Measurements from ENCODE around the gene PCBD2.
"Not testable (repeated sequence)": the region's sequence is repeated elsewhere in the genome, so short reads cannot be mapped to it uniquely, and the experiment has no call there.

Gene PCBD2

GRCh38 chr5:134904610-134905245, at the start of gene PCBD2:
Gene PCBD2 (plus strand): TSS chr5:134905131. CDS start chr5:134905140, 9 bp downstream.
- peak; percentile 78 for DNase-seq (ENCODE audit: low read depth)

- not testable (repeated sequence) for DNase-seq (ENCODE audit: low read depth)
Measured at GRCh38 chr5:134856465-134856864, 48.5 kb upstream of the PCBD2 start.

GRCh38 chr5:134857401-134857800, 47.5 kb upstream of the PCBD2 start:
- DNase-seq (ENCODE audit: low read depth): no peak

GRCh38 chr5:134864707-134865106, 40.2 kb upstream of the PCBD2 start:
- DNase-seq (ENCODE audit: low read depth): no peak

- DNase-seq (ENCODE audit: low read depth): no peak
Measured at GRCh38 chr5:134873494-134873893, 31.4 kb upstream of the PCBD2 start.

- DNase-seq (ENCODE audit: low read depth): peak; percentile 82
Measured at GRCh38 chr5:134873987-134874830, 30.7 kb upstream of the PCBD2 start, which contains the start of gene TXNDC15. Gene TXNDC15 (plus strand): TSS chr5:134874371. CDS start chr5:134874428, 57 bp downstream.

GRCh38 chr5:134874831-134875655, 29.9 kb upstream of the PCBD2 start:
- peak; percentile 88 for DNase-seq (ENCODE audit: low read depth)

GRCh38 chr5:134877159-134877558, 27.8 kb upstream of the PCBD2 start:
- DNase-seq (ENCODE audit: low read depth): no peak

- DNase-seq (ENCODE audit: low read depth): no peak
Measured at GRCh38 chr5:134878403-134878802, 26.5 kb upstream of the PCBD2 start.

GRCh38 chr5:134879456-134879855, 25.5 kb upstream of the PCBD2 start:
- DNase-seq (ENCODE audit: low read depth): no peak

- DNase-seq (ENCODE audit: low read depth): not testable (repeated sequence)
Measured at GRCh38 chr5:134880937-134881336, 24.0 kb upstream of the PCBD2 start.

GRCh38 chr5:134881711-134882110, 23.2 kb upstream of the PCBD2 start:
- DNase-seq (ENCODE audit: low read depth): not testable (repeated sequence)

GRCh38 chr5:134887593-134888159, 17.3 kb upstream of the PCBD2 start:
- no peak for DNase-seq (ENCODE audit: low read depth)

- no peak for DNase-seq (ENCODE audit: low read depth)
Measured at GRCh38 chr5:134889335-134889734, 15.6 kb upstream of the PCBD2 start.

GRCh38 chr5:134891473-134891872, 13.5 kb upstream of the PCBD2 start:
- no peak for DNase-seq (ENCODE audit: low read depth)

GRCh38 chr5:134892282-134892681, 12.6 kb upstream of the PCBD2 start:
- no peak for DNase-seq (ENCODE audit: low read depth)

GRCh38 chr5:134892926-134893325, 12.0 kb upstream of the PCBD2 start:
- DNase-seq (ENCODE audit: low read depth): no peak

- DNase-seq (ENCODE audit: low read depth): no peak
Measured at GRCh38 chr5:134893748-134894505, 11.0 kb upstream of the PCBD2 start.

GRCh38 chr5:134902071-134902801, 2.7 kb upstream of the PCBD2 start:
- DNase-seq (ENCODE audit: low read depth): peak; percentile 7

- peak; percentile 66 for DNase-seq (ENCODE audit: low read depth)
Measured at GRCh38 chr5:134905246-134905996, 490 bp downstream of the PCBD2 start.
